ENCODE measurements around the gene ZBTB16. TPM values are rescaled to one million over a fixed set of nuclear protein-coding genes. Genes with fewer than 3 reads are reported as not detected.

ZBTB16 gene
- total and polyA plus RNA-seq, 11 donors = 15.3 to 130 (median 62.8) TPM

DNA sequence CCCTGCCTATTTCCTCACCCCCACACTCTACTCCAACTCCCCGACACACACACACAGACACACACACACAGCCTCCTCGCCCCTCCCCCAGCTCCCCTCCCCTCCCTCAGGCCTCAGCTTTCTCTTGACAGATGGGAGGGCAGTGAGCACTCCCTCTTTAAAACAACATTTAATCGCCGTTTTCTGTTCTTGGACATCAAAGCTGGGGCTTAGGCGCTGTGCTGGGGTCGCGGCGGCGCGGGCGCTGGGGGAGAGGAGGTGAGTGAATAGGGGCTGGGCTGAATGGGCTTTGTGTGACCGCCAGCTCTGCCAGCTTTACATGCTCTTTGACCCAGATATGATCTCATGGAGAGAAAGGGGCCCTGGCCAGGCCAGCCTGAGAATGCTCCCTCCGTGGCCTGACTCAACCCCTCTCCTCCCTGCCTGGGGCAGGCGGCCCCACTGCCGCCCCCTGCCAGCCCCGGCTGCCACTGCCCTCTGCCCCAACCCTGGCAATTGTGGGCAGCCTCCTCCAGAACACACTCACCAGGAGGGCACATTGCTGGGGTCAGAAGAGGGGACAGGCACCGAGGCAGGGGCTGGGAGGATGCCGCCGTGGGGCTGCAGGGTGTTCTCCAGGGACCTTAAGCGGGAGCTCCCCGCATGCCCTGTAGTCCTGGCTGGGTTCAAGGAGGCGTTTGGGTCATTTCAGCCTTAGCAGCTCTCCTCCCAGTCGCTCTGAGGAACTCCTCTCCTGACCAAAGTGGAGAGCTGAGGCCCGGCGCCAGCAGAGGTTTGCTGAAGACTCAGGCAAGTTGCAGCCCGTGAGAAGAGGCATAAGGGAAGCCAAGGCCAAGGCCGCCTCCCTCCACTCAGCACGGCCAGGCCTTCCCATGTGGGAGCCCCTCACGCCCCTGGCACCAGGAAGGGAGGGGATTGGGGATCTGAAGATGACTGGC lies 198.4 kb downstream of the ZBTB16 start:
- Histone ChIP-seq H3K4me3 (peak overlapping the region in 9 of 12 donors; percentile 5 to 39 (median 26)), H3K36me3 (peaks cover 0 to 20% (median 0%) of the 10 kb centered on the region in 9 donors), H3K9me3 (no peaks in the 10 kb centered on the region), H3K27ac (peak overlapping the region; percentile 47 to 85 (median 75)), H3K4me1 (peaks cover 0 to 87% (median 47%) of the 10 kb centered on the region in 12 donors), H3K27me3 (no peaks in the 10 kb centered on the region)
- peak; percentile 13 to 68 (median 52) for ATAC-seq
- intact Hi-C loops (cut with DNase I) = loop anchor here in 8 of 10 donors (1.0 to 10.0 kb wide), 7 partner anchors 56 to 201 kb away; partner anchors contain the start of gene ZBTB16 (in 2 of the 8)
- TF ChIP-seq, protein P1, sequence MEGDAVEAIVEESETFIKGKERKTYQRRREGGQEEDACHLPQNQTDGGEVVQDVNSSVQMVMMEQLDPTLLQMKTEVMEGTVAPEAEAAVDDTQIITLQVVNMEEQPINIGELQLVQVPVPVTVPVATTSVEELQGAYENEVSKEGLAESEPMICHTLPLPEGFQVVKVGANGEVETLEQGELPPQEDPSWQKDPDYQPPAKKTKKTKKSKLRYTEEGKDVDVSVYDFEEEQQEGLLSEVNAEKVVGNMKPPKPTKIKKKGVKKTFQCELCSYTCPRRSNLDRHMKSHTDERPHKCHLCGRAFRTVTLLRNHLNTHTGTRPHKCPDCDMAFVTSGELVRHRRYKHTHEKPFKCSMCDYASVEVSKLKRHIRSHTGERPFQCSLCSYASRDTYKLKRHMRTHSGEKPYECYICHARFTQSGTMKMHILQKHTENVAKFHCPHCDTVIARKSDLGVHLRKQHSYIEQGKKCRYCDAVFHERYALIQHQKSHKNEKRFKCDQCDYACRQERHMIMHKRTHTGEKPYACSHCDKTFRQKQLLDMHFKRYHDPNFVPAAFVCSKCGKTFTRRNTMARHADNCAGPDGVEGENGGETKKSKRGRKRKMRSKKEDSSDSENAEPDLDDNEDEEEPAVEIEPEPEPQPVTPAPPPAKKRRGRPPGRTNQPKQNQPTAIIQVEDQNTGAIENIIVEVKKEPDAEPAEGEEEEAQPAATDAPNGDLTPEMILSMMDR (IDR thresholded peaks at IDR 0.05) = peak in 8 of 12 donors; percentile 21 to 55 (median 36)
- no peak for TF ChIP-seq POLR2A (IDR thresholded peaks at IDR 0.05)
- WGBS, 4 donors = 39 to 60% (median 54%) methylated on average over 23 to 29 of the region's 29 CpGs
- DNase-seq = peak; percentile 39 to 76 (median 69)

DNA sequence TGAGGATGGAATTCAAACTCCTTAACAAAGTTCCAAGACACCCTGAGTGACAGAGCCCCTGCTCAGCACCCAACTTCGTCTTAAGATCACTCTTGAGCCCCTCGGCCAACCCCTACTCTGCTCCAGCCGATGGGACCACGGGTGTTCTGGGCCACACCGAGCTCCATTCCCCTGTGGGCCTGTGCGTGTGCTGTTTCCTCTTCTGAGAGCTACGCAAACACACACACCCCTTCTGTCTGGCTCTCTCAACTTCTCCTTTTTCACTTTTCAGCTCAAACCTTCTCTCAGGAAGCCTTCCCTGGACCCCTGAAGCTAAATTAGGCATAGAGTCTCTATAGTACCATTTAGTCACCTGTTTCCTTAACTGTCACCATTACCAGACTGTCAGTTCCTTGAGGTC lies 199.2 kb downstream of the ZBTB16 start:
- 51 to 68% (median 61%) methylated on average over 7 of the region's 7 CpGs for WGBS, 4 donors
- peak; percentile 3 to 37 (median 10) for ATAC-seq
- TF ChIP-seq, protein P1 (IDR thresholded peaks at IDR 0.05) = no peak
- no peak for TF ChIP-seq POLR2A (IDR thresholded peaks at IDR 0.05)
- Histone ChIP-seq H3K4me1 (peaks cover 0 to 81% (median 48%) of the 10 kb centered on the region in 12 donors), H3K9me3 (no peaks in the 10 kb centered on the region), H3K27me3 (no peaks in the 10 kb centered on the region), H3K27ac (peak overlapping the region; percentile 0 to 85 (median 75)), H3K4me3 (peak overlapping the region in 4 of 12 donors; percentile 5 to 36 (median 28)), H3K36me3 (peaks cover 0 to 13% (median 0%) of the 10 kb centered on the region in 9 donors)
- intact Hi-C loops (cut with DNase I) = loop anchor here in 8 of 10 donors (1.0 to 10.0 kb wide), 7 partner anchors 56 to 201 kb away; partner anchors contain the start of gene ZBTB16 (in 2 of the 8)
- no peak for DNase-seq

DNA sequence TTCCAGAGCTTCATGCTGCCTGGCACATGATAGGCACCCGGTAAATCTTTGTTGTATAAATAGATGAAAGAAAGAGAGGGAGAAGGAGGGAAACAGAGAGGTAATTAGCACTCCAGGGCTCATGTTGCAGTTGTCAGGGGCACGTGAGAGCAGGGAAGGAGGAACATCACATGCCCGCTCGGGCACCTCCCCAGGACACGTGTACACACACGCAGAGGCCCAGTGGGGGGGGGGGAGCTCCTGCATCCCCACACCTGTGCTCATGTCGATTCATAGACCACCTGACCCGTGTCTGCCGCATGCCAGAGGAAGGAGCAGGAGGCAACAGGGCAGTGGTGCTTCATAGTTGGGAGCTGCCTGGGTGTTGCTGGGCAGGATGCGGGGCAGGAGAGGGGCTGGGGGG lies 199.6 kb downstream of the ZBTB16 start:
- peak in 3 of 5 donors; percentile 45 to 69 (median 61) for DNase-seq
- H3K36me3 ChIP-seq = peaks cover 0 to 11% (median 0%) of the 10 kb centered on the region in 9 donors
- peaks cover 0 to 79% (median 48%) of the 10 kb centered on the region in 12 donors for H3K4me1 ChIP-seq
- TF ChIP-seq, protein P1 (IDR thresholded peaks at IDR 0.05) = no peak
- peak in 1 of 2 donors; percentile 18 for TF ChIP-seq POLR2A (IDR thresholded peaks at IDR 0.05)
- intact Hi-C loops (cut with DNase I) = loop anchor here in 8 of 10 donors (5.0 to 10.0 kb wide), 6 partner anchors 57 to 202 kb away; partner anchors contain the start of gene ZBTB16 (in 1 of the 8)
- peak; percentile 17 to 43 (median 22) for ATAC-seq
- H3K27ac ChIP-seq = peak overlapping the region in 10 of 12 donors; percentile 0 to 85 (median 78)
- H3K4me3 ChIP-seq = peak overlapping the region in 1 of 12 donors; percentile 36
- WGBS, 4 donors = 35 to 47% (median 42%) methylated on average over 10 of the region's 10 CpGs
- no peaks in the 10 kb centered on the region for H3K9me3 ChIP-seq
- no peaks in the 10 kb centered on the region for H3K27me3 ChIP-seq

Measured in heart left ventricle (tissue), 16 donors.